C4-2B (cell line): ENCODE measurements around the gene CDK5.

ENCODE experiments used
- CTCF ChIP-seq: fragments of 450-650 bp; conservative IDR thresholded peaks from 2 replicates; pipeline ENCODE4 v1.5.1; 2017; ENCODE audit warnings: mild to moderate bottlenecking
- ZFX ChIP-seq: fragments of 450-650 bp; IDR thresholded peaks from 2 replicates; pipeline ENCODE4 v1.6.1; 2017

DNA sequence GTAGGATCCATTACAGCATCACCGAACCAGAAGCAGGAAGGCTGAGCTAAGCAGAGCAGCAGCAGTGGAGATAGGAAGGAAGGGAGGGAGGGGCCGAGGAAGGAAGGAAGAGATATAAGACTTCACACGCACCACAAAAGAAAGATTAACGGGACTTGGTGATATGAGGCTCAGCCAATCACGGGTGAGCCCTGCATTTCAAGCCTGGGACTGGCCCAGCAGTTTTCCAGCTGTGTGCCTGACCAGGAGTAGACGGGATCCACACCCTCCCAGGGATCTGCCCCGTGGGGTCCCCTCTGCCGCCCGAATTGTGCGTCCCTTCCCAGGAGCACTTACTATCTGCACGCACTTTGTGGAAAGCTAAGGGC is 49.6 kb downstream of the CDK5 start:
- no peak for TF ChIP-seq CTCF
- TF ChIP-seq ZFX, result no peak
